Endodermal cell (in vitro differentiated cells): Measurements from ENCODE around the gene MYL12B. TPM values are rescaled to one million over a fixed set of nuclear protein-coding genes. Genes with fewer than 3 reads are reported as not detected.
"Not testable (repeated sequence)": the region's sequence is repeated elsewhere in the genome, so short reads cannot be mapped to it uniquely, and the experiment has no call there.

Source experiments
- DNase-seq: peaks from one replicate; pipeline ENCODE4 v3.0.0-alpha.2; 2017
- H3K27ac ChIP-seq: 2 replicates; pipeline ENCODE4 v1.5.1; 2013; ENCODE audit warnings: mild to moderate bottlenecking, low read depth, low read length, moderate library complexity
- H3K27me3 ChIP-seq: 2 replicates; pipeline ENCODE4 v1.6.1; 2013; ENCODE audit warnings: mild to moderate bottlenecking, low read length, moderate library complexity; ENCODE audit not compliant: insufficient read depth, control insufficient read depth, poor library complexity, severe bottlenecking
- H3K36me3 ChIP-seq: 2 replicates; pipeline ENCODE4 v1.7.0; 2013; ENCODE audit warnings: mild to moderate bottlenecking, low read length, moderate library complexity; ENCODE audit not compliant: control insufficient read depth, insufficient read depth
- H3K4me1 ChIP-seq: one replicate; pipeline ENCODE4 v1.7.0; 2013; ENCODE audit warnings: low read length; ENCODE audit not compliant: control insufficient read depth, insufficient read depth
- H3K4me3 ChIP-seq: 2 replicates; pipeline ENCODE4 v1.5.1; 2013; ENCODE audit warnings: mild to moderate bottlenecking, low read length, moderate library complexity
- H3K9ac ChIP-seq: 2 replicates; pipeline ENCODE4 v1.6.1; 2013; ENCODE audit warnings: mild to moderate bottlenecking, low read length, moderate library complexity; ENCODE audit not compliant: poor library complexity, severe bottlenecking; ENCODE audit errors: extremely low read depth
- H3K9me3 ChIP-seq: 2 replicates; pipeline ENCODE4 v1.6.1; 2013; ENCODE audit warnings: mild to moderate bottlenecking, low read length, moderate library complexity; ENCODE audit not compliant: control insufficient read depth
- H3K27ac Mint-ChIP-seq: 2 replicates; pipeline ENCODE4 v1.8.0; 2020; ENCODE audit warnings: mixed read lengths
- H3K27me3 Mint-ChIP-seq: 2 replicates; pipeline ENCODE4 v1.8.0; 2021; ENCODE audit warnings: mild to moderate bottlenecking, mixed read lengths; ENCODE audit not compliant: insufficient read depth
- H3K36me3 Mint-ChIP-seq: 2 replicates; pipeline ENCODE4 v1.8.0; 2020; ENCODE audit warnings: low read depth, mixed read lengths
- H3K4me1 Mint-ChIP-seq: 2 replicates; pipeline ENCODE4 v1.8.0; 2020; ENCODE audit warnings: mixed read lengths
- H3K4me3 Mint-ChIP-seq: 2 replicates; pipeline ENCODE4 v1.8.0; 2020; ENCODE audit warnings: mild to moderate bottlenecking, moderate library complexity, mixed read lengths
- H3K9me3 Mint-ChIP-seq: 2 replicates; pipeline ENCODE4 v1.8.0; 2020; ENCODE audit warnings: mild to moderate bottlenecking, mixed read lengths
- WGBS, 2 experiments: methylation state at CpG; one replicate each; pipeline versions ENCODE4 v1.1.5 to v1.1.7; 2013; ENCODE audit warnings: missing lambda C conversion rate in 2 of 2, mixed read lengths in 1 of 2; ENCODE audit not compliant: insufficient coverage in 1 of 2, insufficient read length in 1 of 2; 5-methylcytosine and 5-hydroxymethylcytosine counted together
- total RNA-seq, 2 donors: library from RNA; stranded (reverse); fragmentation: NEBNext Ultra II Directional in 1 of 2; extraction: Animal tissue kit (Norgen Biotek cat#: 25700) in 1 of 2; gene quantifications; 2 replicates in 1 of 2; 3 replicates in 1 of 2; pipeline ENCODE4 v1.2.1, GENCODE V29; 2021
- TF ChIP-seq, protein P1 (sequence below): fragments of 200-600 bp; sonication (generic); conservative IDR thresholded peaks from 2 replicates; pipeline ENCODE4 v1.5.0; 2021; ENCODE audit warnings: antibody characterized with exemption, mild to moderate bottlenecking

MYL12B gene
- total RNA-seq, 2 donors from 2014 or later: 190 to 198 TPM

DNA sequence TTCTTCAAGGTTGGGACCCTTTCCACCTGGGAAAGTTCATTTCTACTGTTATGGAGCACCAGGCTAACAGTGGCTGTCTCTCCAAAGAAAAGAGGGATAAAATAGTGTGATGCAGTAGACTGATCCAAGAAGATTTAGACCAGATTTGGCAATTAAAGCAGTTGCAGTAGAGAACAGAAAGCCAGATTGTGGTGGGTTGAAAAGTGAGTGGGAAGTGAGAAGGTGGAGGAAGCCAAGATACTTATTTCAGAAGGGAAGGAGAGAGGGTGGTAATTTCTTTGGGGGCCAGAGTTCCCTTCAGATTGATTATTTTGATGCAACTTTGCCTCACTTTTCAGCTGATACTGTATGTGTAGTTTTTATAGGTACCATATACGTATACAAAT, 8.0 kb downstream of the MYL12B start:
- Mint-ChIP-seq H3K36me3 (peaks cover 18% of the 10 kb centered on the region), H3K4me1 (peaks cover 30% of the 10 kb centered on the region), H3K4me3 (no peak overlapping the region), H3K27me3 (no peaks in the 10 kb centered on the region), H3K9me3 (no peaks in the 10 kb centered on the region), H3K27ac (peak overlapping the region; percentile 26)
- H3K9ac ChIP-seq: no peak overlapping the region
- no CpG with 5 or more reads among the region's 1 CpG for WGBS, 2 experiments
- DNase-seq: no peak
- no peaks in the 10 kb centered on the region for H3K27me3 ChIP-seq
- TF ChIP-seq, protein P1, sequence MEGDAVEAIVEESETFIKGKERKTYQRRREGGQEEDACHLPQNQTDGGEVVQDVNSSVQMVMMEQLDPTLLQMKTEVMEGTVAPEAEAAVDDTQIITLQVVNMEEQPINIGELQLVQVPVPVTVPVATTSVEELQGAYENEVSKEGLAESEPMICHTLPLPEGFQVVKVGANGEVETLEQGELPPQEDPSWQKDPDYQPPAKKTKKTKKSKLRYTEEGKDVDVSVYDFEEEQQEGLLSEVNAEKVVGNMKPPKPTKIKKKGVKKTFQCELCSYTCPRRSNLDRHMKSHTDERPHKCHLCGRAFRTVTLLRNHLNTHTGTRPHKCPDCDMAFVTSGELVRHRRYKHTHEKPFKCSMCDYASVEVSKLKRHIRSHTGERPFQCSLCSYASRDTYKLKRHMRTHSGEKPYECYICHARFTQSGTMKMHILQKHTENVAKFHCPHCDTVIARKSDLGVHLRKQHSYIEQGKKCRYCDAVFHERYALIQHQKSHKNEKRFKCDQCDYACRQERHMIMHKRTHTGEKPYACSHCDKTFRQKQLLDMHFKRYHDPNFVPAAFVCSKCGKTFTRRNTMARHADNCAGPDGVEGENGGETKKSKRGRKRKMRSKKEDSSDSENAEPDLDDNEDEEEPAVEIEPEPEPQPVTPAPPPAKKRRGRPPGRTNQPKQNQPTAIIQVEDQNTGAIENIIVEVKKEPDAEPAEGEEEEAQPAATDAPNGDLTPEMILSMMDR: no peak
- H3K36me3 ChIP-seq: peaks cover 36% of the 10 kb centered on the region
- no peaks in the 10 kb centered on the region for H3K9me3 ChIP-seq
- H3K4me3 ChIP-seq: no peak overlapping the region
- H3K27ac ChIP-seq: no peak overlapping the region
- H3K4me1 ChIP-seq: no peaks in the 10 kb centered on the region

DNA sequence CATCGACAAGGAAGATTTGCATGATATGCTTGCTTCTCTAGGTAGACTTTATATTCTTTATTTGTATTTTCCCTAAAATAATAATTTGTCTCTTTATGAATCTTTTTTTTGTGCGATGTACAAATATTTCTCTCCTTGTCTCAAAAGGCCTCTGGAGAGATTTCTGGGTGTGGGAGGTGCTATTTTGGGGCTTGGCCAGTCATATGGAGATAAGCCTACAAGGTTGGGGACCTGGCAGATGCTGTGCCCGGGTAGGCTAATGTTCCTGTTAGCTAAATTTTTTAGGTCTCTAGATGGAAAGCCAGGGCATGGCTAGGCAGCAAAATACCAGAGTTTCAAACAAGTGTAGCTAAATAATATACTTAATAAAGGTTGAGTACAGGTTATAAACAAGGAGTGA, 11.1 kb downstream of the MYL12B start:
- H3K9me3 ChIP-seq: no peaks in the 10 kb centered on the region
- TF ChIP-seq, protein P1: no peak
- H3K36me3 Mint-ChIP-seq: peaks cover 38% of the 10 kb centered on the region
- no peak for DNase-seq
- H3K4me1 Mint-ChIP-seq: peaks cover 21% of the 10 kb centered on the region
- H3K4me1 ChIP-seq: no peaks in the 10 kb centered on the region
- no peaks in the 10 kb centered on the region for H3K27me3 Mint-ChIP-seq
- H3K36me3 ChIP-seq: peaks cover 59% of the 10 kb centered on the region
- no peak overlapping the region for H3K9ac ChIP-seq
- no peak overlapping the region for H3K27ac Mint-ChIP-seq
- H3K4me3 Mint-ChIP-seq: no peak overlapping the region
- H3K9me3 Mint-ChIP-seq: no peaks in the 10 kb centered on the region
- no peak overlapping the region for H3K27ac ChIP-seq
- 46% methylated on average over 2 of the region's 3 CpGs; no CpG with 5 or more reads in 1 of the 2 experiments for WGBS, 2 experiments
- H3K27me3 ChIP-seq: no peaks in the 10 kb centered on the region
- H3K4me3 ChIP-seq: no peak overlapping the region

DNA sequence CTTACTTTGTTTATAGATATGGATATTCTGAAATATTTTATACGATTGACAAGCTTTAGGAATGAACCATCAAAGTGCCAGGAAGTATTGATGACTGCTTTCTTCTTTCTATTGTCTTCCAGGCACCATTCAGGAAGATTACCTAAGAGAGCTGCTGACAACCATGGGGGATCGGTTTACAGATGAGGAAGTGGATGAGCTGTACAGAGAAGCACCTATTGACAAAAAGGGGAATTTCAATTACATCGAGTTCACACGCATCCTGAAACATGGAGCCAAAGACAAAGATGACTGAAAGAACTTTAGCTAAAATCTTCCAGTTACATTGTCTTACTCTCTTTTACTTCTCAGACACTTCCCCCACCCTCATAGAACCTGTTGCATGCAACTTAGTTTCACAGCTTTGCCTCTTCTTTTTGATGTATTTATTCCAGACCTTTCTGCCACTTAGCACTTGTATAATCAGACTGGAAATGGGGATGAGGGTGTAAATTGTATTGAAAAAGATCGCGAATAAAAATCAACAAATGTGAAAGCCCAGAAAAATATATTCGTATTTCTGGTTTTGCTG, 15.8 kb downstream of the MYL12B start:
- H3K27me3 Mint-ChIP-seq, H3K4me3 Mint-ChIP-seq, H3K27ac ChIP-seq, H3K4me1 ChIP-seq, H3K9me3 ChIP-seq, H3K27ac Mint-ChIP-seq, DNase-seq, H3K4me3 ChIP-seq, H3K9ac ChIP-seq, H3K27me3 ChIP-seq, H3K9me3 Mint-ChIP-seq: not testable (repeated sequence)
- peaks cover 62% of the 10 kb centered on the region for H3K36me3 ChIP-seq
- Mint-ChIP-seq H3K36me3 (peaks cover 42% of the 10 kb centered on the region), H3K4me1 (peaks cover 12% of the 10 kb centered on the region)
- 90 to 98% methylated on average over 4 to 6 of the region's 7 CpGs for WGBS, 2 experiments
